Neural progenitor cell (in vitro differentiated cells): ENCODE measurements around the gene SOBP. TPM values are rescaled to one million over a fixed set of nuclear protein-coding genes. Genes with fewer than 3 reads are reported as not detected.

Experiments used
- DNase-seq: peaks from one replicate; pipeline ENCODE4 v3.0.0-alpha.2; 2016; ENCODE audit warnings: low spot score
- H2AFZ ChIP-seq: fragments of 200-600 bp; sonication (generic); replicated peaks from 2 replicates; pipeline ENCODE4 v1.6.1; 2016; ENCODE audit warnings: antibody characterized with exemption
- H3F3A ChIP-seq: fragments of 200-600 bp; sonication (generic); 2 replicates; pipeline ENCODE4 v1.6.1; 2016; ENCODE audit warnings: antibody characterized with exemption, low read depth
- H3K27ac ChIP-seq: fragments of 200-600 bp; sonication (generic); 2 replicates; pipeline ENCODE4 v1.5.1; 2016; ENCODE audit warnings: mild to moderate bottlenecking
- H3K27me3 ChIP-seq: fragments of 200-600 bp; sonication (generic); 2 replicates; pipeline ENCODE4 v1.6.1; 2016; ENCODE audit warnings: mild to moderate bottlenecking, moderate library complexity
- H3K36me3 ChIP-seq: fragments of 200-600 bp; sonication (generic); 2 replicates; pipeline ENCODE4 v1.5.1; 2016
- H3K4me1 ChIP-seq: fragments of 200-600 bp; sonication (generic); 2 replicates; pipeline ENCODE4 v1.6.1; 2016; ENCODE audit warnings: mixed run types
- H3K4me2 ChIP-seq: fragments of 200-600 bp; sonication (generic); 2 replicates; pipeline ENCODE4 v1.6.1; 2016
- H3K4me3 ChIP-seq: fragments of 200-600 bp; sonication (generic); 2 replicates; pipeline ENCODE4 v1.5.1; 2016
- H3K79me2 ChIP-seq: fragments of 200-600 bp; sonication (generic); 2 replicates; pipeline ENCODE4 v1.6.1; 2016; ENCODE audit warnings: low read depth
- H3K9ac ChIP-seq: fragments of 200-600 bp; sonication (generic); 2 replicates; pipeline ENCODE4 v1.6.1; 2016
- H3K9me3 ChIP-seq: fragments of 200-600 bp; sonication (generic); 2 replicates; pipeline ENCODE4 v1.5.1; 2016; ENCODE audit warnings: low read depth
- H4K20me1 ChIP-seq: fragments of 200-600 bp; sonication (generic); 2 replicates; pipeline ENCODE4 v1.6.1; 2016; ENCODE audit warnings: low read depth
- H3K27ac Mint-ChIP-seq: 3 replicates; pipeline ENCODE4 v1.8.0; 2021; ENCODE audit warnings: mixed read lengths
- H3K27me3 Mint-ChIP-seq: 2 replicates; pipeline ENCODE4 v1.8.0; 2022; ENCODE audit warnings: low read depth, mild to moderate bottlenecking, inconsistent platforms, moderate library complexity, mixed read lengths; ENCODE audit not compliant: insufficient read depth
- H3K36me3 Mint-ChIP-seq: 3 replicates; pipeline ENCODE4 v1.8.0; 2021; ENCODE audit warnings: mixed read lengths
- H3K4me1 Mint-ChIP-seq: 3 replicates; pipeline ENCODE4 v1.8.0; 2021; ENCODE audit warnings: mixed read lengths
- H3K4me3 Mint-ChIP-seq: 3 replicates; pipeline ENCODE4 v1.8.0; 2021; ENCODE audit warnings: mild to moderate bottlenecking, moderate library complexity, mixed read lengths
- H3K9me3 Mint-ChIP-seq: 3 replicates; pipeline ENCODE4 v1.8.0; 2020; ENCODE audit warnings: mixed read lengths
- CTCF ChIP-seq: fragments of 200-600 bp; sonication (generic); IDR thresholded peaks from 2 replicates; pipeline ENCODE4 v1.5.1; 2017; ENCODE audit warnings: antibody characterized with exemption, mild to moderate bottlenecking
- EZH2 ChIP-seq: fragments of 200-600 bp; sonication (generic); IDR thresholded peaks from 2 replicates; pipeline ENCODE4 v1.6.1; 2017; ENCODE audit warnings: antibody characterized with exemption, mild to moderate bottlenecking, moderate library complexity
- EZH2phosphoT487 ChIP-seq: fragments of 200-600 bp; sonication (generic); IDR thresholded peaks from 2 replicates; pipeline ENCODE4 v1.6.1; 2017; ENCODE audit warnings: antibody characterized with exemption
- total RNA-seq: library from RNA; depleted of rRNA; stranded (reverse); fragments of >200 nt; gene quantifications from 2 replicates; pipeline ENCODE4 v1.2.3, GENCODE V29; 2015; ENCODE audit warnings: low replicate concordance

The SOBP gene
- total RNA-seq, 1 donor from 2014 or later, result 12.6 TPM

- H4K20me1 ChIP-seq, result no peaks in the 10 kb centered on the region
- no peaks in the 10 kb centered on the region for H3K79me2 ChIP-seq
- H3K27me3 Mint-ChIP-seq, result no peaks in the 10 kb centered on the region
- H3K4me1 ChIP-seq, result peaks cover 4% of the 10 kb centered on the region
- H3K27me3 ChIP-seq, result no peaks in the 10 kb centered on the region
- H3K4me3 Mint-ChIP-seq, result no peak overlapping the region
- no peaks in the 10 kb centered on the region for H3K9me3 Mint-ChIP-seq
- peaks cover 30% of the 10 kb centered on the region for H3K36me3 Mint-ChIP-seq
- peaks cover 4% of the 10 kb centered on the region for H3K4me1 Mint-ChIP-seq
- no peaks in the 10 kb centered on the region for H3K9me3 ChIP-seq
- DNase-seq, result no peak
- no peak overlapping the region for H3K27ac ChIP-seq
- H3K27ac Mint-ChIP-seq, result no peak overlapping the region
- no peaks in the 10 kb centered on the region for H3K36me3 ChIP-seq
- no peaks in the 10 kb centered on the region for H3F3A ChIP-seq
- no peak overlapping the region for H3K4me3 ChIP-seq
- no peak overlapping the region for H3K4me2 ChIP-seq
- H2AFZ ChIP-seq, result no peak overlapping the region
- H3K9ac ChIP-seq, result no peak overlapping the region
- no peak for TF ChIP-seq EZH2
- TF ChIP-seq CTCF, result no peak
These were observed 33.9 kb downstream of the SOBP start for GRCh38 chr6:107523794-107524193.

GRCh38 chr6:107524626-107525025 is 34.7 kb downstream of the SOBP start:
- DNase-seq, result no peak
- H3K4me1 Mint-ChIP-seq, result peaks cover 5% of the 10 kb centered on the region
- no peak overlapping the region for H3K27ac Mint-ChIP-seq
- no peak overlapping the region for H3K27ac ChIP-seq
- H3K9me3 Mint-ChIP-seq, result no peaks in the 10 kb centered on the region
- no peak overlapping the region for H3K4me3 Mint-ChIP-seq
- TF ChIP-seq EZH2phosphoT487, result no peak
- H3K4me3 ChIP-seq, result no peak overlapping the region
- peaks cover 30% of the 10 kb centered on the region for H3K36me3 Mint-ChIP-seq
- no peak overlapping the region for H3K4me2 ChIP-seq
- H3K9me3 ChIP-seq, result no peaks in the 10 kb centered on the region
- no peaks in the 10 kb centered on the region for H3F3A ChIP-seq
- no peaks in the 10 kb centered on the region for H4K20me1 ChIP-seq
- H3K4me1 ChIP-seq, result peaks cover 6% of the 10 kb centered on the region
- H3K27me3 Mint-ChIP-seq, result no peaks in the 10 kb centered on the region
- H3K9ac ChIP-seq, result no peak overlapping the region
- H2AFZ ChIP-seq, result no peak overlapping the region
- H3K27me3 ChIP-seq, result no peaks in the 10 kb centered on the region
- no peaks in the 10 kb centered on the region for H3K36me3 ChIP-seq
- H3K79me2 ChIP-seq, result no peaks in the 10 kb centered on the region

DNA sequence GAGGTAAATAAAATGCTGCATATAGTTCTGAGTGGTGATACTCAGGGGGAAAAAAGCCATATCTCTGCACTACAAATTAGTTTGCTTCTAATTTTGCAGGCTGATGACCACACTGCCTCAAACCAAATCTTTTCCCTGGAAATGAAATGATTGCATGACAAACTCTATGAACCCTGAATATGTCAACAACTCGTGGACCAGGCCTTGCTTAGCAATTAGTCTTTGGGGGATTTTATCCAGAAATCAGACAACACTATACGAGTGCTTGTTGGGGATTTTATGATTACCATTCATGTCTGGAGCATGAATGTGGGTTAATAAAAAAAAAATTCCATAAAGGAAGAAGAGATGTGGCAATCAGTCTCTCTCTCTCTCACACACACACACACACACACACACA is 42.0 kb downstream of the SOBP start:
- Mint-ChIP-seq H3K27ac (no peak overlapping the region), H3K9me3 (no peaks in the 10 kb centered on the region), H3K27me3 (no peaks in the 10 kb centered on the region), H3K4me3 (no peak overlapping the region), H3K36me3 (peaks cover 7% of the 10 kb centered on the region), H3K4me1 (peaks cover 53% of the 10 kb centered on the region)
- TF ChIP-seq EZH2, result no peak
- no peak for TF ChIP-seq CTCF
- no peak for TF ChIP-seq EZH2phosphoT487
- no peak overlapping the region for H3K27ac ChIP-seq
- H3F3A ChIP-seq, result peaks cover 42% of the 10 kb centered on the region
- H3K9ac ChIP-seq, result no peak overlapping the region
- peaks cover 4% of the 10 kb centered on the region for H3K79me2 ChIP-seq
- H2AFZ ChIP-seq, result no peak overlapping the region
- no peak for DNase-seq
- H3K27me3 ChIP-seq, result no peaks in the 10 kb centered on the region
- H3K4me2 ChIP-seq, result no peak overlapping the region
- H4K20me1 ChIP-seq, result peaks cover 7% of the 10 kb centered on the region
- H3K4me3 ChIP-seq, result no peak overlapping the region
- H3K4me1 ChIP-seq, result peaks cover 56% of the 10 kb centered on the region
- no peaks in the 10 kb centered on the region for H3K9me3 ChIP-seq
- no peaks in the 10 kb centered on the region for H3K36me3 ChIP-seq

DNA sequence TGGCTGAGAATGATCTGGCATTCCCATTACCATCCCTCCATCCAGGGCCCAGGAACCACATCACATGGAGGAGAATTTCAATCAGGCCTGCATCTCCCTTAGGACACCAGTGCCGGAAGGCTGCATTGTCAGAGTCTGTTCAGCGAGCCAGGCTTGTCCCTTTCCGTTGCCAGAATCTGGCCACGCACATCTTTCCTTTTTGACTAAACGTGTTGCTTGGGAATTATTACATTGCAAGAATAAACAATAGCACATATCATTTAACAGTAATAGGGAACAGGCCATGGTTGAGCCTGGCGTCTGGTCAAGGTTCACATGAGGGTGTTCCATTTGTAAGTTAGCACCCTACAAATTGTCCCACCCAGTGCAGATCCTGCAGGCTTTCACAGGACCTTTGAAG is 42.8 kb downstream of the SOBP start:
- H3K9ac ChIP-seq, result no peak overlapping the region
- peaks cover 5% of the 10 kb centered on the region for H3K36me3 Mint-ChIP-seq
- peaks cover 4% of the 10 kb centered on the region for H3K79me2 ChIP-seq
- no peak overlapping the region for H3K4me3 Mint-ChIP-seq
- no peak for DNase-seq
- peaks cover 7% of the 10 kb centered on the region for H4K20me1 ChIP-seq
- no peak overlapping the region for H2AFZ ChIP-seq
- no peak overlapping the region for H3K27ac Mint-ChIP-seq
- H3K27me3 ChIP-seq, result no peaks in the 10 kb centered on the region
- no peaks in the 10 kb centered on the region for H3K27me3 Mint-ChIP-seq
- peaks cover 53% of the 10 kb centered on the region for H3K4me1 Mint-ChIP-seq
- no peaks in the 10 kb centered on the region for H3K9me3 ChIP-seq
- no peaks in the 10 kb centered on the region for H3K9me3 Mint-ChIP-seq
- TF ChIP-seq EZH2 (no peak), CTCF (no peak), EZH2phosphoT487 (no peak)
- H3F3A ChIP-seq, result peaks cover 42% of the 10 kb centered on the region
- H3K4me1 ChIP-seq, result peaks cover 63% of the 10 kb centered on the region
- no peak overlapping the region for H3K4me3 ChIP-seq
- peak overlapping the region; percentile 28 for H3K4me2 ChIP-seq
- H3K27ac ChIP-seq, result no peak overlapping the region
- no peaks in the 10 kb centered on the region for H3K36me3 ChIP-seq
